NCI-H2107 treated with DMSO at 0.1 percent for 48 hours (cell line): ENCODE data around the gene VIP.

ENCODE experiments used
- DNase-seq: peaks from one replicate; lab custom pipeline; 2025; ENCODE audit not compliant: unreplicated experiment; lab: John Stamatoyannopoulos, UW

Gene VIP

GRCh38 chr6:152776833-152777232 lies 26.2 kb downstream of the VIP start:
- no peak for DNase-seq

GRCh38 chr6:152783217-152783878 lies 32.8 kb downstream of the VIP start:
- no peak for DNase-seq

- no peak for DNase-seq
These were observed 44.1 kb downstream of the VIP start for GRCh38 chr6:152794696-152795095.

- DNase-seq: no peak
These were observed 53.6 kb downstream of the VIP start for GRCh38 chr6:152804150-152804549.
